HEK293 (cell line): Measurements from ENCODE around the gene MIF.

Experiments
- RBAK ChIP-seq: fragments of 450-650 bp; formaldehyde crosslinking; IDR thresholded peaks from 2 replicates; pipeline ENCODE4 v1.5.1; 2016; ENCODE audit warnings: missing biosample characterization, missing genetic modification characterization
- ZBTB21 ChIP-seq: fragments of 450-650 bp; formaldehyde crosslinking; IDR thresholded peaks from 2 replicates; pipeline ENCODE4 v1.5.1; 2017; ENCODE audit warnings: missing biosample characterization, missing genetic modification characterization
- ZEB2 ChIP-seq: fragments of 450-650 bp; formaldehyde crosslinking; IDR thresholded peaks from 2 replicates; pipeline ENCODE4 v1.5.1; 2016; ENCODE audit warnings: missing biosample characterization, missing genetic modification characterization
- ZFHX2 ChIP-seq: fragments of 450-650 bp; formaldehyde crosslinking; conservative IDR thresholded peaks from 2 replicates; pipeline ENCODE4 v1.5.1; 2016; ENCODE audit warnings: missing biosample characterization, missing genetic modification characterization
- ZIC2 ChIP-seq: fragments of 450-650 bp; formaldehyde crosslinking; IDR thresholded peaks from 2 replicates; pipeline ENCODE4 v1.5.1; 2016; ENCODE audit warnings: missing biosample characterization, missing genetic modification characterization
- ZNF223 ChIP-seq: fragments of 450-650 bp; formaldehyde crosslinking; IDR thresholded peaks from 2 replicates; pipeline ENCODE4 v1.5.1; 2016; ENCODE audit warnings: missing biosample characterization, missing genetic modification characterization
- ZNF24 ChIP-seq: fragments of 450-650 bp; formaldehyde crosslinking; IDR thresholded peaks from 2 replicates; pipeline ENCODE4 v1.5.1; 2016; ENCODE audit warnings: missing biosample characterization, missing genetic modification characterization
- ZNF248 ChIP-seq: fragments of 450-650 bp; formaldehyde crosslinking; IDR thresholded peaks from 2 replicates; pipeline ENCODE4 v1.5.1; 2017; ENCODE audit warnings: missing biosample characterization, missing genetic modification characterization
- ZNF433 ChIP-seq: fragments of 450-650 bp; formaldehyde crosslinking; IDR thresholded peaks from 2 replicates; pipeline ENCODE4 v1.5.1; 2016; ENCODE audit warnings: missing biosample characterization, missing genetic modification characterization, low read depth
- ZNF48 ChIP-seq: fragments of 450-650 bp; formaldehyde crosslinking; IDR thresholded peaks from 2 replicates; pipeline ENCODE4 v1.5.1; 2016; ENCODE audit warnings: missing biosample characterization, missing genetic modification characterization
- ZNF544 ChIP-seq: fragments of 450-650 bp; formaldehyde crosslinking; IDR thresholded peaks from 2 replicates; pipeline ENCODE4 v1.5.0; 2017; ENCODE audit warnings: missing biosample characterization, missing genetic modification characterization
- ZNF549 ChIP-seq: fragments of 450-650 bp; IDR thresholded peaks from 2 replicates; pipeline ENCODE4 v1.5.1; 2018; ENCODE audit warnings: missing biosample characterization, missing genetic modification characterization, mild to moderate bottlenecking, inconsistent platforms, moderate library complexity
- ZNF558 ChIP-seq: fragments of 450-650 bp; formaldehyde crosslinking; IDR thresholded peaks from 2 replicates; pipeline ENCODE4 v1.5.1; 2016; ENCODE audit warnings: missing biosample characterization, missing genetic modification characterization
- ZNF621 ChIP-seq: fragments of 450-650 bp; formaldehyde crosslinking; IDR thresholded peaks from 2 replicates; pipeline ENCODE4 v1.5.1; 2017; ENCODE audit warnings: missing biosample characterization, missing genetic modification characterization
- ZNF624 ChIP-seq: fragments of 450-650 bp; formaldehyde crosslinking; IDR thresholded peaks from 2 replicates; pipeline ENCODE4 v1.5.1; 2017; ENCODE audit warnings: missing biosample characterization, missing genetic modification characterization
- ZNF660 ChIP-seq: fragments of 450-650 bp; IDR thresholded peaks from 2 replicates; pipeline ENCODE4 v1.5.1; 2018; ENCODE audit warnings: missing biosample characterization, mild to moderate bottlenecking, missing genetic modification characterization
- ZNF707 ChIP-seq: fragments of 450-650 bp; formaldehyde crosslinking; IDR thresholded peaks from 2 replicates; pipeline ENCODE4 v1.5.1; 2016; ENCODE audit warnings: missing biosample characterization, missing genetic modification characterization
- ZNF747 ChIP-seq: fragments of 450-650 bp; formaldehyde crosslinking; IDR thresholded peaks from 2 replicates; pipeline ENCODE4 v1.5.1; 2016; ENCODE audit warnings: missing biosample characterization, missing genetic modification characterization
- ZNF768 ChIP-seq: fragments of 450-650 bp; formaldehyde crosslinking; IDR thresholded peaks from 2 replicates; pipeline ENCODE4 v1.5.1; 2018; ENCODE audit warnings: missing biosample characterization, mild to moderate bottlenecking, missing genetic modification characterization
- ZNF776 ChIP-seq: fragments of 450-650 bp; formaldehyde crosslinking; IDR thresholded peaks from 2 replicates; pipeline ENCODE4 v1.5.0; 2017; ENCODE audit warnings: missing biosample characterization, missing genetic modification characterization, borderline replicate concordance
- ZNF792 ChIP-seq: fragments of 450-650 bp; formaldehyde crosslinking; IDR thresholded peaks from 2 replicates; pipeline ENCODE4 v1.5.1; 2016; ENCODE audit warnings: missing biosample characterization, missing genetic modification characterization
- ZXDB ChIP-seq: fragments of 450-650 bp; formaldehyde crosslinking; IDR thresholded peaks from 2 replicates; pipeline ENCODE4 v1.5.1; 2016; ENCODE audit warnings: missing biosample characterization, missing genetic modification characterization
- TF ChIP-seq, protein P1 (sequence below): fragments of 450-650 bp; formaldehyde crosslinking; IDR thresholded peaks from 2 replicates; pipeline ENCODE4 v1.5.1; 2016; ENCODE audit warnings: missing biosample characterization, missing genetic modification characterization
- TF ChIP-seq, protein P2 (sequence below): fragments of 450-650 bp; formaldehyde crosslinking; IDR thresholded peaks from 2 replicates; pipeline ENCODE4 v1.5.1; 2016; ENCODE audit warnings: missing biosample characterization, missing genetic modification characterization, low read depth
- TF ChIP-seq, protein P3 (sequence below): fragments of 450-650 bp; formaldehyde crosslinking; IDR thresholded peaks from 2 replicates; pipeline ENCODE4 v1.5.1; 2017; ENCODE audit warnings: missing biosample characterization, mild to moderate bottlenecking, missing genetic modification characterization, moderate library complexity
- TF ChIP-seq, protein P4 (sequence below): fragments of 450-650 bp; formaldehyde crosslinking; IDR thresholded peaks from 2 replicates; pipeline ENCODE4 v1.5.1; 2016; ENCODE audit warnings: missing biosample characterization, missing genetic modification characterization
- TF ChIP-seq, protein P5 (sequence below): fragments of 450-650 bp; formaldehyde crosslinking; conservative IDR thresholded peaks from 2 replicates; pipeline ENCODE4 v1.5.1; 2016; ENCODE audit warnings: low read depth, missing biosample characterization, missing genetic modification characterization

The MIF gene

DNA sequence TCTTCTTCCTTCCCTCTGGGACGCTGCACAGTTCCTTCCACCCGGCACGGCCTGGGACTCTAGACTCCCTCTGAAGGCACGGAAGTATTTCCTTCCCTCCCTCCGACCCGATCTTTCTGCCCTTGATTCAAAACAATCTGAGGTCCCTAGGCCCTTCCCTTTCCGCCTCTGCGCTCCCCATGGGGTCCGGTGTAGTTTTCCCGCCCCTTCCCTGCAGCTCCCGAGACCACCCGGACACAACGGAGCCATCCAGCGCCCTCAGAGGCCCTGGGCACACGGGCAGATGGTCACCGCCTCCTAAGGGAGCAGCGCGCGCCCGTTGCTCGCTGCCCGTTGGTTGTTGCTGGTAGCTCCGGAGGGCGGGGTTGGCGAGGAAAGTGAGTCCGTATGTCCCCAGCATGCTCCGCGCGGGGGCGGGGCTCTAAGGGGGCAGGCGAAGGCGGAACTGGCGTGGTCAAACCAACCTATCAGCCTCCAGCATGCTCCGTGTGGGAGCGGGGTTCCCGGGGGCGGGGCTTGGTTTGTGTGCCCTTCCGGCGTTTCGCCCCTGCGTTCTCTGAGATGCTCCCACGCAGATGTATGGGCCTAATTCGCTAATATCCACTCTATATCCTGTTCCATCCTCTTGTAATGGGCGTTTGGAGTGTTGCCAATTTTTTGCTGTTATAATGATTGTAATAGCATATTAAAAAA, 19.6 kb downstream of the MIF start (continued):
- TF ChIP-seq, protein P1, sequence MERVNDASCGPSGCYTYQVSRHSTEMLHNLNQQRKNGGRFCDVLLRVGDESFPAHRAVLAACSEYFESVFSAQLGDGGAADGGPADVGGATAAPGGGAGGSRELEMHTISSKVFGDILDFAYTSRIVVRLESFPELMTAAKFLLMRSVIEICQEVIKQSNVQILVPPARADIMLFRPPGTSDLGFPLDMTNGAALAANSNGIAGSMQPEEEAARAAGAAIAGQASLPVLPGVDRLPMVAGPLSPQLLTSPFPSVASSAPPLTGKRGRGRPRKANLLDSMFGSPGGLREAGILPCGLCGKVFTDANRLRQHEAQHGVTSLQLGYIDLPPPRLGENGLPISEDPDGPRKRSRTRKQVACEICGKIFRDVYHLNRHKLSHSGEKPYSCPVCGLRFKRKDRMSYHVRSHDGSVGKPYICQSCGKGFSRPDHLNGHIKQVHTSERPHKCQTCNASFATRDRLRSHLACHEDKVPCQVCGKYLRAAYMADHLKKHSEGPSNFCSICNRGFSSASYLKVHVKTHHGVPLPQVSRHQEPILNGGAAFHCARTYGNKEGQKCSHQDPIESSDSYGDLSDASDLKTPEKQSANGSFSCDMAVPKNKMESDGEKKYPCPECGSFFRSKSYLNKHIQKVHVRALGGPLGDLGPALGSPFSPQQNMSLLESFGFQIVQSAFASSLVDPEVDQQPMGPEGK (tag by site-specific recombination): peak; percentile 71
- TF ChIP-seq ZFHX2 (tag by site-specific recombination): peak; percentile 93
- no peak for TF ChIP-seq ZNF624 (tag by site-specific recombination)
- 0 out of 2 replicates have a peak, but pooled peaks have one; percentile 41 for TF ChIP-seq ZNF792 (tag by site-specific recombination)
- no peak for TF ChIP-seq ZNF776
- TF ChIP-seq ZNF621 (tag by site-specific recombination): no peak
- TF ChIP-seq ZNF223 (tag by site-specific recombination): no peak
- TF ChIP-seq, protein P2, sequence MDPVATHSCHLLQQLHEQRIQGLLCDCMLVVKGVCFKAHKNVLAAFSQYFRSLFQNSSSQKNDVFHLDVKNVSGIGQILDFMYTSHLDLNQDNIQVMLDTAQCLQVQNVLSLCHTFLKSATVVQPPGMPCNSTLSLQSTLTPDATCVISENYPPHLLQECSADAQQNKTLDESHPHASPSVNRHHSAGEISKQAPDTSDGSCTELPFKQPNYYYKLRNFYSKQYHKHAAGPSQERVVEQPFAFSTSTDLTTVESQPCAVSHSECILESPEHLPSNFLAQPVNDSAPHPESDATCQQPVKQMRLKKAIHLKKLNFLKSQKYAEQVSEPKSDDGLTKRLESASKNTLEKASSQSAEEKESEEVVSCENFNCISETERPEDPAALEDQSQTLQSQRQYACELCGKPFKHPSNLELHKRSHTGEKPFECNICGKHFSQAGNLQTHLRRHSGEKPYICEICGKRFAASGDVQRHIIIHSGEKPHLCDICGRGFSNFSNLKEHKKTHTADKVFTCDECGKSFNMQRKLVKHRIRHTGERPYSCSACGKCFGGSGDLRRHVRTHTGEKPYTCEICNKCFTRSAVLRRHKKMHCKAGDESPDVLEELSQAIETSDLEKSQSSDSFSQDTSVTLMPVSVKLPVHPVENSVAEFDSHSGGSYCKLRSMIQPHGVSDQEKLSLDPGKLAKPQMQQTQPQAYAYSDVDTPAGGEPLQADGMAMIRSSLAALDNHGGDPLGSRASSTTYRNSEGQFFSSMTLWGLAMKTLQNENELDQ (tag by site-specific recombination): no peak
- no peak for TF ChIP-seq ZNF558 (tag by site-specific recombination)
- TF ChIP-seq ZNF433 (tag by site-specific recombination): no peak
- TF ChIP-seq ZNF549: no peak
- no peak for TF ChIP-seq ZNF544 (tag by site-specific recombination)
- peak; percentile 99 for TF ChIP-seq ZXDB (tag by site-specific recombination)
- TF ChIP-seq, protein P3, sequence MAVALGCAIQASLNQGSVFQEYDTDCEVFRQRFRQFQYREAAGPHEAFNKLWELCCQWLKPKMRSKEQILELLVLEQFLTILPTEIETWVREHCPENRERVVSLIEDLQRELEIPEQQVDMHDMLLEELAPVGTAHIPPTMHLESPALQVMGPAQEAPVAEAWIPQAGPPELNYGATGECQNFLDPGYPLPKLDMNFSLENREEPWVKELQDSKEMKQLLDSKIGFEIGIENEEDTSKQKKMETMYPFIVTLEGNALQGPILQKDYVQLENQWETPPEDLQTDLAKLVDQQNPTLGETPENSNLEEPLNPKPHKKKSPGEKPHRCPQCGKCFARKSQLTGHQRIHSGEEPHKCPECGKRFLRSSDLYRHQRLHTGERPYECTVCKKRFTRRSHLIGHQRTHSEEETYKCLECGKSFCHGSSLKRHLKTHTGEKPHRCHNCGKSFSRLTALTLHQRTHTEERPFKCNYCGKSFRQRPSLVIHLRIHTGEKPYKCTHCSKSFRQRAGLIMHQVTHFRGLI: no peak
- TF ChIP-seq, protein P4, sequence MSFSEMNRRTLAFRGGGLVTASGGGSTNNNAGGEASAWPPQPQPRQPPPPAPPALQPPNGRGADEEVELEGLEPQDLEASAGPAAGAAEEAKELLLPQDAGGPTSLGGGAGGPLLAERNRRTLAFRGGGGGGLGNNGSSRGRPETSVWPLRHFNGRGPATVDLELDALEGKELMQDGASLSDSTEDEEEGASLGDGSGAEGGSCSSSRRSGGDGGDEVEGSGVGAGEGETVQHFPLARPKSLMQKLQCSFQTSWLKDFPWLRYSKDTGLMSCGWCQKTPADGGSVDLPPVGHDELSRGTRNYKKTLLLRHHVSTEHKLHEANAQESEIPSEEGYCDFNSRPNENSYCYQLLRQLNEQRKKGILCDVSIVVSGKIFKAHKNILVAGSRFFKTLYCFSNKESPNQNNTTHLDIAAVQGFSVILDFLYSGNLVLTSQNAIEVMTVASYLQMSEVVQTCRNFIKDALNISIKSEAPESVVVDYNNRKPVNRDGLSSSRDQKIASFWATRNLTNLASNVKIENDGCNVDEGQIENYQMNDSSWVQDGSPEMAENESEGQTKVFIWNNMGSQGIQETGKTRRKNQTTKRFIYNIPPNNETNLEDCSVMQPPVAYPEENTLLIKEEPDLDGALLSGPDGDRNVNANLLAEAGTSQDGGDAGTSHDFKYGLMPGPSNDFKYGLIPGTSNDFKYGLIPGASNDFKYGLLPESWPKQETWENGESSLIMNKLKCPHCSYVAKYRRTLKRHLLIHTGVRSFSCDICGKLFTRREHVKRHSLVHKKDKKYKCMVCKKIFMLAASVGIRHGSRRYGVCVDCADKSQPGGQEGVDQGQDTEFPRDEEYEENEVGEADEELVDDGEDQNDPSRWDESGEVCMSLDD (tag by site-specific recombination): no peak
- peak; percentile 91 for TF ChIP-seq ZIC2
- no peak for TF ChIP-seq ZNF48
- no peak for TF ChIP-seq ZNF707 (tag by site-specific recombination)
- TF ChIP-seq ZNF660 (tag by site-specific recombination): peak; percentile 70; the same call in 1 of the 2 replicates
- TF ChIP-seq ZNF747 (tag by site-specific recombination): no peak
- TF ChIP-seq ZNF248: no peak
- peak; percentile 47 for TF ChIP-seq ZBTB21 (tag by site-specific recombination)
- peak; percentile 43; the same call in 1 of the 2 replicates for TF ChIP-seq ZNF24 (tag by site-specific recombination)
- TF ChIP-seq, protein P5, sequence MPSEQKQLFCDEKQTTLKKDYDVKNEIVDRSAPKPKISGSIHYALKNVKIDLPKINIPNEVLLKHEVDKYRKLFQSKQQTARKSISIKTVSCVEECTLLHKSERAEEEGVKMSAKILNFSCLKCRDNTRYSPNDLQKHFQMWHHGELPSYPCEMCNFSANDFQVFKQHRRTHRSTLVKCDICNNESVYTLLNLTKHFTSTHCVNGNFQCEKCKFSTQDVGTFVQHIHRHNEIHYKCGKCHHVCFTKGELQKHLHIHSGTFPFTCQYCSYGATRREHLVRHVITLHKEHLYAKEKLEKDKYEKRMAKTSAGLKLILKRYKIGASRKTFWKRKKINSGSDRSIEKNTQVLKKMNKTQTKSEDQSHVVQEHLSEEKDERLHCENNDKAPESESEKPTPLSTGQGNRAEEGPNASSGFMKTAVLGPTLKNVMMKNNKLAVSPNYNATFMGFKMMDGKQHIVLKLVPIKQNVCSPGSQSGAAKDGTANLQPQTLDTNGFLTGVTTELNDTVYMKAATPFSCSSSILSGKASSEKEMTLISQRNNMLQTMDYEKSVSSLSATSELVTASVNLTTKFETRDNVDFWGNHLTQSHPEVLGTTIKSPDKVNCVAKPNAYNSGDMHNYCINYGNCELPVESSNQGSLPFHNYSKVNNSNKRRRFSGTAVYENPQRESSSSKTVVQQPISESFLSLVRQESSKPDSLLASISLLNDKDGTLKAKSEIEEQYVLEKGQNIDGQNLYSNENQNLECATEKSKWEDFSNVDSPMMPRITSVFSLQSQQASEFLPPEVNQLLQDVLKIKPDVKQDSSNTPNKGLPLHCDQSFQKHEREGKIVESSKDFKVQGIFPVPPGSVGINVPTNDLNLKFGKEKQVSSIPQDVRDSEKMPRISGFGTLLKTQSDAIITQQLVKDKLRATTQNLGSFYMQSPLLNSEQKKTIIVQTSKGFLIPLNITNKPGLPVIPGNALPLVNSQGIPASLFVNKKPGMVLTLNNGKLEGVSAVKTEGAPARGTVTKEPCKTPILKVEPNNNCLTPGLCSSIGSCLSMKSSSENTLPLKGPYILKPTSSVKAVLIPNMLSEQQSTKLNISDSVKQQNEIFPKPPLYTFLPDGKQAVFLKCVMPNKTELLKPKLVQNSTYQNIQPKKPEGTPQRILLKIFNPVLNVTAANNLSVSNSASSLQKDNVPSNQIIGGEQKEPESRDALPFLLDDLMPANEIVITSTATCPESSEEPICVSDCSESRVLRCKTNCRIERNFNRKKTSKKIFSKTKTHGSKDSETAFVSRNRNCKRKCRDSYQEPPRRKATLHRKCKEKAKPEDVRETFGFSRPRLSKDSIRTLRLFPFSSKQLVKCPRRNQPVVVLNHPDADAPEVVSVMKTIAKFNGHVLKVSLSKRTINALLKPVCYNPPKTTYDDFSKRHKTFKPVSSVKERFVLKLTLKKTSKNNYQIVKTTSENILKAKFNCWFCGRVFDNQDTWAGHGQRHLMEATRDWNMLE: peak; percentile 84
- peak; percentile 81 for TF ChIP-seq ZEB2
- no peak for TF ChIP-seq RBAK
- TF ChIP-seq ZNF768 (tag by site-specific recombination): no peak
